Measurements from ENCODE around the gene ZNF333.

- TF ChIP-seq POLR2A (IDR thresholded peaks at IDR 0.05) (no peak), CTCF (IDR thresholded peaks at IDR 0.05) (no peak)
These were observed 12.4 kb upstream of the ZNF333 start for GRCh38 chr19:14677464-14677863.
